Fibroblast of lung (primary cell): ENCODE data around the gene ATG10. TPM values are rescaled to one million over a fixed set of nuclear protein-coding genes. Genes with fewer than 3 reads are reported as not detected.
A peak's percentile ranks its signal among the peaks of the same experiment; 100 is the strongest.

Source experiments
- DNase-seq, 2 donors: peaks; one replicate each; pipeline versions ENCODE4 v3.0.0 to v3.0.0-alpha.2; 2010; ENCODE audit warnings: low read depth in 2 of 2
- H2AFZ ChIP-seq: 2 replicates; pipeline ENCODE4 v1.5.1; 2012; ENCODE audit warnings: low read length, control low read depth, inconsistent platforms
- H3K27ac ChIP-seq: 2 replicates; pipeline ENCODE4 v1.5.1; 2011; ENCODE audit warnings: low read length, control low read depth; ENCODE audit not compliant: insufficient read depth
- H3K27me3 ChIP-seq: 2 replicates; pipeline ENCODE4 v1.5.1; 2011; ENCODE audit warnings: mild to moderate bottlenecking, low read length; ENCODE audit not compliant: control insufficient read depth, insufficient read depth
- H3K36me3 ChIP-seq: 2 replicates; pipeline ENCODE4 v1.5.1; 2011; ENCODE audit warnings: low read length; ENCODE audit not compliant: control insufficient read depth, insufficient read depth
- H3K4me1 ChIP-seq: 2 replicates; pipeline ENCODE4 v1.5.1; 2011; ENCODE audit warnings: low read length; ENCODE audit not compliant: control insufficient read depth, insufficient read depth; ENCODE audit errors: extremely low read depth
- H3K4me2 ChIP-seq: 2 replicates; pipeline ENCODE4 v1.5.1; 2011; ENCODE audit warnings: low read length, control low read depth; ENCODE audit not compliant: insufficient read depth; ENCODE audit errors: extremely low read depth
- H3K4me3 ChIP-seq, 4 experiments: fragments of 200-600 bp in 1 of 4; sonication (generic) in 1 of 4; replicated peaks in 1 of 4; 2 replicates each; pipeline ENCODE4 v1.5.1; 2011 to 2016; ENCODE audit warnings: low read length in 4 of 4, low read depth in 3 of 4, mild to moderate bottlenecking in 3 of 4, control low read depth in 2 of 4, inconsistent platforms in 1 of 4, mixed read lengths in 1 of 4; ENCODE audit not compliant: insufficient read depth in 1 of 4; ENCODE audit errors: control extremely low read depth in 1 of 4
- H3K79me2 ChIP-seq: 2 replicates; pipeline ENCODE4 v1.5.1; 2012; ENCODE audit warnings: mild to moderate bottlenecking, low read length, inconsistent platforms; ENCODE audit not compliant: control insufficient read depth, insufficient read depth
- H3K9ac ChIP-seq: 2 replicates; pipeline ENCODE4 v1.5.1; 2011; ENCODE audit warnings: mild to moderate bottlenecking, low read length, control low read depth; ENCODE audit not compliant: insufficient read depth
- H3K9me3 ChIP-seq: 2 replicates; pipeline ENCODE4 v1.5.1; 2012; ENCODE audit warnings: low read depth, low read length; ENCODE audit not compliant: control insufficient read depth, insufficient read depth
- H4K20me1 ChIP-seq: 2 replicates; pipeline ENCODE4 v1.5.1; 2011; ENCODE audit warnings: low read length; ENCODE audit not compliant: control insufficient read depth, insufficient read depth; ENCODE audit errors: extremely low read depth
- CTCF ChIP-seq, 2 donors: IDR thresholded peaks in 1 of 2; conservative IDR thresholded peaks in 1 of 2; 1 replicate in 1 of 2; 2 replicates in 1 of 2; pipeline ENCODE4 v1.5.1; 2011 to 2012; ENCODE audit warnings: low read length in 2 of 2, control low read depth in 1 of 2, inconsistent platforms in 1 of 2, low read depth in 1 of 2, mild to moderate bottlenecking in 1 of 2
- EZH2 ChIP-seq: IDR thresholded peaks from 2 replicates; pipeline ENCODE4 v1.5.1; 2012; ENCODE audit warnings: low read length, control low read depth, mild to moderate bottlenecking; ENCODE audit errors: missing control alignments
- polyA plus RNA-seq, 2 donors: library from polyadenylated mRNA; depleted of rRNA in 1 of 2; stranded (reverse) in 1 of 2; unstranded in 1 of 2; fragments of >200 nt; gene quantifications; 2 replicates each; pipeline ENCODE4 v1.2.1, GENCODE V29; 2011 to 2012; ENCODE audit warnings: missing spikeins in 1 of 2
- total RNA-seq: library from RNA; depleted of rRNA; stranded (reverse); fragments of >200 nt; gene quantifications from 2 replicates; pipeline ENCODE4 v1.2.1, GENCODE V29; 2014

The ATG10 gene
- total and polyA plus RNA-seq, 2 donors (not counting 1 experiment from before 2014, with no cell fraction given), result 2.5 to 8.8 TPM

DNA sequence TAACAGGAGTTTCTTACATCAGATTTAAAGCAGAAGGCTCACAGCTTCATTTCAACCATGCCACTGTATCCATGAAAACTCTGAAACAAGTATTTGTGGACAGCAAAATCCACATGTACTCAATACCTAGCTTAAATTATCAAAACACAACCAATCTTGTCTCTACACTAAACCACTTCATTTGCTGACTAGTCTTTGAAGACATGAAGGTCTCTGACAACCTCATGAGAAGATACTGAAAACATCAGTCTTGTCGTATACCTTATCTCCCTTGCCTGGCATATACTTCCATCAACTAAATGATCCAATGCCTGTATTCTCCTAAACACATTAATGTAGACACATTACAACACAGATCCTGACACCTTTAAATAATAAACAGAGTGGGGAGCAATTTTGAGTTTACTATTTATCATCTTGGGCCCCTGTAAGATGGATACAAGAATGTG lies 303.4 kb downstream of the ATG10 start:
- DNase-seq, result peak in 1 of 2 donors; percentile 3
- no peaks in the 10 kb centered on the region for H3K9me3 ChIP-seq
- H3K27ac ChIP-seq, result no peak overlapping the region
- no peak overlapping the region for H2AFZ ChIP-seq
- no peak overlapping the region for H3K4me2 ChIP-seq
- no peak overlapping the region for H3K4me3 ChIP-seq
- H3K4me1 ChIP-seq, result no peaks in the 10 kb centered on the region
- H4K20me1 ChIP-seq, result no peaks in the 10 kb centered on the region
- H3K9ac ChIP-seq, result no peak overlapping the region
- H3K79me2 ChIP-seq, result peaks cover 20% of the 10 kb centered on the region
- H3K36me3 ChIP-seq, result peaks cover 13% of the 10 kb centered on the region
- H3K27me3 ChIP-seq, result no peaks in the 10 kb centered on the region
- TF ChIP-seq EZH2, result no peak
- TF ChIP-seq CTCF (conservative IDR thresholded peaks at IDR 0.05 in 1 of 2, IDR thresholded peaks at IDR 0.05 in 1 of 2; ENCODE audit: low read depth in 1 of 2, low read length in 2 of 2), result no peak

GRCh38 chr5:82276800-82277612 lies 305.2 kb downstream of the ATG10 start:
- Histone ChIP-seq H3K4me2 (peak overlapping the region; percentile 81), H2AFZ (no peak overlapping the region), H3K9me3 (no peaks in the 10 kb centered on the region), H4K20me1 (no peaks in the 10 kb centered on the region), H3K36me3 (peaks cover 13% of the 10 kb centered on the region), H3K9ac (peak overlapping the region; percentile 92), H3K4me3 (peak overlapping the region; percentile 83 to 97 (median 94)), H3K27me3 (no peaks in the 10 kb centered on the region), H3K4me1 (no peaks in the 10 kb centered on the region), H3K27ac (peak overlapping the region; percentile 89), H3K79me2 (peaks cover 20% of the 10 kb centered on the region)
- TF ChIP-seq CTCF (conservative IDR thresholded peaks at IDR 0.05 in 1 of 2, IDR thresholded peaks at IDR 0.05 in 1 of 2; ENCODE audit: low read depth in 1 of 2, low read length in 2 of 2) (no peak), EZH2 (no peak)
- DNase-seq, result no peak

DNA sequence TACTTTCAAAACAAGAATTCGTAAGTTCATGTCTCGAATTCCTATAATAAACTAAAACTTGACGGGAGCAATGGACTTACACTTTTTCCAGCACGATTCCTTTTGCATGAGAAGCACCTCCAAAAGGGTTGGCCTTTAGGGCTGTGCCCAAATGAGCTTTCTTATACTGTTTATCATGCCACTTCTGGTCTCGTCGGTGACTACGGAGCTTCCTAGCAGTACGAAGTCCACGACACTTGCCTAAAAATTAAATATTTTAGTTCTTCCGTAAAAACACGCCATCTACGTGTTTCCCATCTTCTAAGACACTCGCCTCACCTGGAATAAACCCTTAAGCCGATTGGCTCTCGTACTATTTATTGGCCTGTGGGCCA lies 305.8 kb downstream of the ATG10 start:
- H3K9ac ChIP-seq, result peak overlapping the region; percentile 92
- DNase-seq, result no peak
- no peaks in the 10 kb centered on the region for H3K4me1 ChIP-seq
- no peaks in the 10 kb centered on the region for H3K9me3 ChIP-seq
- H3K27ac ChIP-seq, result peak overlapping the region; percentile 89
- peaks cover 13% of the 10 kb centered on the region for H3K36me3 ChIP-seq
- no peak overlapping the region for H2AFZ ChIP-seq
- no peaks in the 10 kb centered on the region for H3K27me3 ChIP-seq
- H3K4me3 ChIP-seq, result peak overlapping the region; percentile 83 to 97 (median 94)
- no peaks in the 10 kb centered on the region for H4K20me1 ChIP-seq
- TF ChIP-seq CTCF (conservative IDR thresholded peaks at IDR 0.05 in 1 of 2, IDR thresholded peaks at IDR 0.05 in 1 of 2; ENCODE audit: low read depth in 1 of 2, low read length in 2 of 2) (no peak), EZH2 (no peak)
- peaks cover 20% of the 10 kb centered on the region for H3K79me2 ChIP-seq
- H3K4me2 ChIP-seq, result peak overlapping the region; percentile 81
